Measurements from ENCODE around the gene RHBDF1. TPM values are rescaled to one million over a fixed set of nuclear protein-coding genes. Genes with fewer than 3 reads are reported as not detected.

Gene RHBDF1
- total and polyA plus RNA-seq, 12 donors = 18.5 to 89.8 (median 24.7) TPM

GRCh38 chr16:119295-119694 lies 46.9 kb upstream of the RHBDF1 start:
- WGBS, 2 donors = 95% methylated on average over 5 of the region's 5 CpGs

GRCh38 chr16:118857-119256 lies 46.4 kb upstream of the RHBDF1 start:
- no peak for TF ChIP-seq CTCF (IDR thresholded peaks at IDR 0.05)
- Histone ChIP-seq H3K27ac (no peak overlapping the region), H3K4me3 (no peak overlapping the region), H3K4me1 (peaks cover 0 to 7% (median under 1%) of the 10 kb centered on the region in 9 donors), H3K9me3 (no peaks in the 10 kb centered on the region), H3K36me3 (peaks cover 0 to 54% (median 3%) of the 10 kb centered on the region in 9 donors), H3K27me3 (no peaks in the 10 kb centered on the region)
- ATAC-seq = peak in 1 of 8 donors; percentile 45
- intact Hi-C loops (cut with DNase I) = loop anchor here in 2 of 10 donors (5.0 kb wide), 1 partner anchor 243 kb away; no protein-coding TSS in a partner anchor
- no peak for DNase-seq
- WGBS, 2 donors = 89 to 98% methylated on average over 2 of the region's 2 CpGs

More at GRCh38 chr16:119295-119694, 46.9 kb upstream of the RHBDF1 start:
- H3K27me3 ChIP-seq = no peaks in the 10 kb centered on the region
- DNase-seq (no peak), ATAC-seq (no peak)
- H3K36me3 ChIP-seq = peaks cover 0 to 53% (median 3%) of the 10 kb centered on the region in 9 donors
- intact Hi-C loops (cut with DNase I) = loop anchor here in 2 of 10 donors (5.0 kb wide), 1 partner anchor 243 kb away; no protein-coding TSS in a partner anchor
- H3K9me3 ChIP-seq = no peaks in the 10 kb centered on the region
- TF ChIP-seq CTCF (IDR thresholded peaks at IDR 0.05) = no peak
- H3K4me1 ChIP-seq = peaks cover 0 to 7% (median 0%) of the 10 kb centered on the region in 9 donors
- H3K4me3 ChIP-seq = no peak overlapping the region
- no peak overlapping the region for H3K27ac ChIP-seq

GRCh38 chr16:117379-118365 lies 45.2 kb upstream of the RHBDF1 start:
- Histone ChIP-seq H3K27me3 (no peaks in the 10 kb centered on the region), H3K4me3 (no peak overlapping the region), H3K36me3 (peaks cover 0 to 59% (median 3%) of the 10 kb centered on the region in 9 donors), H3K9me3 (no peaks in the 10 kb centered on the region), H3K27ac (no peak overlapping the region), H3K4me1 (peaks cover 0 to 12% (median 5%) of the 10 kb centered on the region in 9 donors)
- intact Hi-C loops (cut with DNase I) = loop anchor here in 2 of 10 donors (5.0 kb wide), 1 partner anchor 245 kb away; no protein-coding TSS in a partner anchor
- peak; percentile 24 to 77 (median 63) for TF ChIP-seq CTCF (IDR thresholded peaks at IDR 0.05)
- peak; percentile 32 to 48 for DNase-seq
- peak in 7 of 8 donors; percentile 42 to 73 (median 61) for ATAC-seq
- 69 to 71% methylated on average over 19 of the region's 19 CpGs for WGBS, 2 donors

- ATAC-seq (no peak), DNase-seq (no peak)
- intact Hi-C loops (cut with DNase I) = loop anchor here in 2 of 10 donors (5.0 kb wide), 1 partner anchor 246 kb away; no protein-coding TSS in a partner anchor
- TF ChIP-seq CTCF (IDR thresholded peaks at IDR 0.05) = no peak
- no peaks in the 10 kb centered on the region for H3K9me3 ChIP-seq
- WGBS, 2 donors = 70% methylated on average over 7 of the region's 7 CpGs
- H3K27me3 ChIP-seq = no peaks in the 10 kb centered on the region
- no peak overlapping the region for H3K4me3 ChIP-seq
- H3K4me1 ChIP-seq = peaks cover 0 to 12% (median 3%) of the 10 kb centered on the region in 9 donors
- H3K36me3 ChIP-seq = peaks cover 0 to 73% (median 17%) of the 10 kb centered on the region in 9 donors
- no peak overlapping the region for H3K27ac ChIP-seq
Measured at GRCh38 chr16:116015-116414, 43.6 kb upstream of the RHBDF1 start.
